Measurements from ENCODE around the gene CYB5R3. TPM values are rescaled to one million over a fixed set of nuclear protein-coding genes. Genes with fewer than 3 reads are reported as not detected.
A peak's percentile ranks its signal among the peaks of the same experiment; 100 is the strongest.
"Not testable (repeated sequence)": the region's sequence is repeated elsewhere in the genome, so short reads cannot be mapped to it uniquely, and the experiment has no call there.

CYB5R3 gene
- total RNA-seq, 4 donors from 2014 or later = 127 to 268 (median 155) TPM

- ATAC-seq = peak; percentile 91
- H3K27ac ChIP-seq = peak overlapping the region in 3 of 4 donors; percentile 58 to 84 (median 70)
- TF ChIP-seq EP300 (IDR thresholded peaks at IDR 0.05) (no peak), POLR2AphosphoS5 (IDR thresholded peaks at IDR 0.05) (peak; percentile 63), POLR2A (IDR thresholded peaks at IDR 0.05) (peak; percentile 23 to 38), CTCF (IDR thresholded peaks at IDR 0.05) (peak in 1 of 4 experiments; percentile 27)
These were observed 67.2 kb downstream of the CYB5R3 start for GRCh38 chr22:42581762-42582716.

DNA sequence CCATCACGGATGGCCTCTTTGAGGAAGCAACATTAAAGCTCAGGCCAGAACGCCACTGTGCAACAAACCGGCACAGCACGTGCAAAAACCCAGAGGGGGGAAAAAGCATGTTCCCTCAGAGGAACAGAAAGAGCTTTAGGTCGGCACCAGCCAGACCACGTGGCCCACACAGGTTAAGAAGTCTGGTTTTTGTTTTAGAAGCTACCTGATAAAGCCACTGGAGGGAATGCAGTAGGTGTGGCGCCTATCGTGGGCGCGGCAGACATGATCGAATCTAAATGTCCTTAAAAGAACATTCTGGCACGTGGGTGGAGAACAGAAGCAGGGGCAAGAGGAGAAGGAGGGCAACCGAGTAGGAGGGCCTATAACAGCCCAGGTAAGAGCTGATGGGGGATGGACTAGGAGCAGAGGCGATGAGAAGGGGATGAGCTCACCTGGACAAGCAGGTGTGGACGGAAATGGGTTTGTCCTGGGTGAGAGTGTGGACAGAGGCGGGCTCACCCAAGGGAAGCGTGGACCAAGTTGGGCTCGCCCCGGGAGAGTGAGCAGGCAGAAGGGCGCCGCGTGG, 67.9 kb downstream of the CYB5R3 start:
- H3K27ac ChIP-seq = peak overlapping the region in 3 of 4 donors; percentile 58 to 84 (median 70)
- peak; percentile 14 for ATAC-seq
- 0% methylated on average over 4 of the region's 22 CpGs; no CpG with 5 or more reads in 1 of the 2 donors for WGBS, 2 donors (ENCODE audit: low coverage in 1 of 2)
- peaks cover 0 to 71% of the 10 kb centered on the region in 2 donors for H3K36me3 ChIP-seq
- not testable (repeated sequence) for H3K27me3 ChIP-seq, H3K9me3 ChIP-seq
- peaks cover 0 to 14% (median 6%) of the 10 kb centered on the region in 3 donors for H3K4me1 ChIP-seq
- peak overlapping the region; percentile 45 to 81 for H3K4me3 ChIP-seq

More at GRCh38 chr22:42581762-42582716, 67.2 kb downstream of the CYB5R3 start:
- Histone ChIP-seq H3K27me3 (no peaks in the 10 kb centered on the region), H3K36me3 (peaks cover 0 to 74% of the 10 kb centered on the region in 2 donors), H3K4me1 (peaks cover 0 to 14% (median 6%) of the 10 kb centered on the region in 3 donors), H3K4me3 (peak overlapping the region; percentile 45 to 81), H3K9me3 (no peaks in the 10 kb centered on the region)
- 6 to 35% methylated on average over 8 to 9 of the region's 64 CpGs for WGBS, 2 donors (ENCODE audit: low coverage in 1 of 2)

DNA sequence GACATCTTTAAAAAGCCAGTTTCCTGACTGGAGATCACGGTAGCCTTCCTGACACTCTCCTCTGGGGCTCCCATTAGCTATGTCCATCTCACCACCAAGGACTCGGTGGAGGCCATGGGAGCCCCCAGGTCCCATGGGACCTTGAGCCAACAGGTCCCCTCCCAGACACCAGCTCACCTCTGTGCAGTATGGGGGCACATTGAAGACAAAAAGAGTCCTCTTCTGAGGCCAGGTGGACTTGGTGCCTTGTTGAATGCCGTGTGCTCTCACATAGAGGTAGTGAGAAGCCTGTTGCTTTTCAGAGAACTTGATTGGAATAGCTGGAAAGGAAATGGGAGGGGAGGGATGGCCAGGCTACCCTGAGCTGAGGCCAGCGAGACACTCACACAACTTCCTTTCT, 69.2 kb downstream of the CYB5R3 start:
- not testable (repeated sequence) for H3K4me3 ChIP-seq, H3K27me3 ChIP-seq, ATAC-seq, H3K9me3 ChIP-seq, H3K27ac ChIP-seq
- H3K4me1 ChIP-seq = peaks cover 0 to 14% (median 6%) of the 10 kb centered on the region in 3 donors
- peaks cover 0 to 69% of the 10 kb centered on the region in 2 donors for H3K36me3 ChIP-seq
- 100% methylated on average over 1 of the region's 4 CpGs; no CpG with 5 or more reads in 1 of the 2 donors for WGBS, 2 donors (ENCODE audit: low coverage in 1 of 2)

- WGBS, 2 donors (ENCODE audit: low coverage in 1 of 2) = 76 to 89% methylated on average over 6 of the region's 15 CpGs
- Histone ChIP-seq H3K36me3 (peaks cover 0 to 67% of the 10 kb centered on the region in 2 donors), H3K27me3 (no peaks in the 10 kb centered on the region), H3K4me3 (no peak overlapping the region), H3K27ac (no peak overlapping the region), H3K4me1 (peaks cover 0 to 18% (median 6%) of the 10 kb centered on the region in 3 donors), H3K9me3 (no peaks in the 10 kb centered on the region)
- ATAC-seq = no peak
- TF ChIP-seq EP300 (IDR thresholded peaks at IDR 0.05) (no peak), POLR2AphosphoS5 (IDR thresholded peaks at IDR 0.05) (no peak), POLR2A (IDR thresholded peaks at IDR 0.05) (no peak), CTCF (IDR thresholded peaks at IDR 0.05) (no peak)
These were observed 71.5 kb downstream of the CYB5R3 start for GRCh38 chr22:42577623-42578240.

GRCh38 chr22:42577141-42577540, 72.1 kb downstream of the CYB5R3 start:
- no CpG with 5 or more reads among the region's 9 CpGs for WGBS, 2 donors (ENCODE audit: low coverage in 1 of 2)
- peaks cover 0 to 13% (median 3%) of the 10 kb centered on the region in 3 donors for H3K4me1 ChIP-seq
- not testable (repeated sequence) for H3K4me3 ChIP-seq, H3K27me3 ChIP-seq, ATAC-seq, H3K9me3 ChIP-seq, H3K27ac ChIP-seq
- H3K36me3 ChIP-seq = peaks cover 0 to 70% of the 10 kb centered on the region in 2 donors

DNA sequence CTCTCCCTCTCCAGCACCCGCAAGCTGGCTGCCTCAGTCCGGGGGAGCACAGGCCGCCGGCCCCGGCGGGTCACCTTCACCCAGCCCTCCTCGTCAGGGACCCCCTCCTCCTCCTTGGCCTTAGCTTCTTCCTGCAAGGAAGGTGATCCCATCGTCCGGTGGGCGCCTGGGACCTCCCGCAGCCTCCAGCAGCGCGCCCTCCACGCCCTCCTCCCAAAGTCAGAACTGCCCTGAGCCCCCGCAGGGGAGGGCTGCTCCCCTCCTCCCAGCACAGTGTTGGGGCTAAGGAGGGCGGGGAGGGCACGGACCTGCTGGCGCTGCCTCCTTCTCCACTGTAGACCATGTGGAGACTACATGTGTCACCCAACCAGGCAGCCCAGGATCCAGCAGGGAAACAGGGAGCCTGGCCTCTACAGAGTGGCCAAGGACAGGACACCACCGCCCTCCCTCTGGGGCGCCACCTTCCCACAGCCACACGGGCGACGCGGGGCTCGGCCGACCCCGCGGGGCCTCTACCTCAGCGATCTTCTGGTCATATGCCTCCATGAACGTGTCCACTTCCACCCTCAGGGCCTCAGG, 73.1 kb downstream of the CYB5R3 start:
- peaks cover 0 to 80% of the 10 kb centered on the region in 2 donors for H3K36me3 ChIP-seq
- not testable (repeated sequence) for ATAC-seq
- no CpG with 5 or more reads among the region's 30 CpGs for WGBS, 2 donors (ENCODE audit: low coverage in 1 of 2)

DNA sequence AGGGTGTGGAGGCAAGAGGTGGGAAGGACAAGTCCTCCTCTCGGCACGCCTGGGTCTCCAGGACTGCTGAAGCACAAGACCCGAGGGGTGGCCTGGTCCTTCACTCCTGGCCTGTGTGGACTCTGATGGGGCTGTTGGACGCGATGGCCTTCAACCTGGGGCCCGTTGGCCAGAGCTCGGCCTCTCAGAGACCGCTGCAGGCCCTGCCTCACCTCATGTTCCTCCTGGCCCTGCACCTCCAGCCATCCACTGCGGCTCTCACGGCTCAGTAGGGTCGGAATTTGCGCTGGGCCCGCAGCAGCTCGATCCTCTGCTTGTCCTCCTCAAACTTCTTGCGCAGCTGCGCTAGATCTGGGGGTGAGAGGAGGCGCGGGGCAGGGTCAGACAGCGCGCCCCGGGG, 74.7 kb downstream of the CYB5R3 start:
- H3K9me3 ChIP-seq, H3K27me3 ChIP-seq, ATAC-seq, H3K4me3 ChIP-seq, H3K4me1 ChIP-seq: not testable (repeated sequence)
- WGBS, 2 donors (ENCODE audit: low coverage in 1 of 2) = 90% methylated on average over 2 of the region's 21 CpGs; no CpG with 5 or more reads in 1 of the 2 donors
- H3K36me3 ChIP-seq = peaks cover 0 to 90% of the 10 kb centered on the region in 2 donors
- H3K27ac ChIP-seq = peak overlapping the region in 1 of 4 donors; percentile 32

More for the DNA sequence above, 73.1 kb downstream of the CYB5R3 start:
- not testable (repeated sequence) for H3K9me3 ChIP-seq, H3K27ac ChIP-seq, H3K4me3 ChIP-seq, H3K27me3 ChIP-seq
- H3K4me1 ChIP-seq = peaks cover 0 to 10% (median 3%) of the 10 kb centered on the region in 3 donors

GRCh38 chr22:42574046-42574445, 75.1 kb downstream of the CYB5R3 start:
- Histone ChIP-seq H3K36me3 (peaks cover 0 to 92% of the 10 kb centered on the region in 2 donors), H3K27ac (peak overlapping the region in 1 of 4 donors; percentile 32)
- no CpG with 5 or more reads among the region's 1 CpG for WGBS, 2 donors (ENCODE audit: low coverage in 1 of 2)
- not testable (repeated sequence) for H3K27me3 ChIP-seq, H3K9me3 ChIP-seq, H3K4me1 ChIP-seq, H3K4me3 ChIP-seq
- peak; percentile 13 for ATAC-seq

DNA sequence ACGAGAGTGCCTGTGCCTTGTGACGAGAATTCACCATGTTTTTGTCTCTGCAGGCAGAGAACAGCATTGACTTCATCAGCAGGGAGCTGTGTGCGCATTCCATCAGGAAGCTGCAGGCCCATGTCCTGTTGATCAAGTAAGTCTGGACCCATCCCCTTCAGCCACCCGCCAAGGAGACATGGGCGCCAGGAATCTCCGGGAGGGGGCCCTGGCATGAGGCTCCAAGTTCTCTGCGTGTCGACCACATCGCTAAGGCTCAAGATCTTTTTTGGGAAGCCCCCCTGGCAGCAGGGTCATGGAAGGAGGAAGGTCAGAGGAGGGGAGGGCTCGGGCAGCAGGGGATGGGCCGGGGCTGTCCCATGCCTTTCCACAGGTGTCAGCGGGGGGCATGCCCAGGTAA, 78.1 kb downstream of the CYB5R3 start:
- no CpG with 5 or more reads among the region's 12 CpGs for WGBS, 2 donors (ENCODE audit: low coverage in 1 of 2)
- not testable (repeated sequence) for H3K4me1 ChIP-seq, H3K4me3 ChIP-seq, H3K9me3 ChIP-seq, H3K27me3 ChIP-seq, H3K27ac ChIP-seq, ATAC-seq
- peaks cover 0 to 79% of the 10 kb centered on the region in 2 donors for H3K36me3 ChIP-seq

DNA sequence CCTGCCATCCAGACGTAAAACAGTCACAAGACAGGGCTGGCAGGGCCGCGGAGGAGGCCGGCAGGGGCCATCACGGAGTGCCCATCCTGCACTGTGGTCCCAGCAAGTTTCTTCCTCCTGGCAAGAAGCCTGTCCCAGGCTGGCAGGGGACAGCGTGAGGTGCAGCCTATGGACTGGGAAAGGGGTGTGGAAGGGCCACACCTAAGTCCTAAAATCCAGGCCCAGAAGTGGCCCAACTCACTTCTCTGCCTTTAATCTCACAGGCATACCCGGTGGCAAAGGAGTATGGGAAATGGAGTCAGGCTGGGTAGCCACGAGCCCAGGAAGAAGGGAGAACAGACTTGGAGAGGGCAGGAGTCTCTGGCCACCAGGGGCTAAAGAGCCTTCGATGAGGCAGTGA, 78.6 kb downstream of the CYB5R3 start:
- not testable (repeated sequence) for H3K4me1 ChIP-seq
- 70 to 82% methylated on average over 2 to 7 of the region's 9 CpGs for WGBS, 2 donors (ENCODE audit: low coverage in 1 of 2)

More for the DNA sequence above, 78.6 kb downstream of the CYB5R3 start:
- H3K4me3 ChIP-seq, H3K27me3 ChIP-seq, ATAC-seq, H3K27ac ChIP-seq, H3K9me3 ChIP-seq: not testable (repeated sequence)
- H3K36me3 ChIP-seq = peaks cover 0 to 79% of the 10 kb centered on the region in 2 donors

Data from gastroesophageal sphincter (tissue), 4 donors.